Urinary bladder (tissue), 4 donors: ENCODE measurements around the gene PSEN2. TPM values are rescaled to one million over a fixed set of nuclear protein-coding genes. Genes with fewer than 3 reads are reported as not detected.

Experiments
- DNase-seq: peaks from one replicate; pipeline ENCODE4 v3.0.0-alpha.2; 2015; ENCODE audit errors: extremely low spot score
- H3K27ac ChIP-seq: one replicate; pipeline ENCODE4 v1.5.1; 2013; ENCODE audit warnings: low read depth, mild to moderate bottlenecking, moderate library complexity
- H3K36me3 ChIP-seq: one replicate; pipeline ENCODE4 v1.6.1; 2013; ENCODE audit warnings: mild to moderate bottlenecking, moderate library complexity; ENCODE audit not compliant: insufficient read depth
- H3K4me1 ChIP-seq: one replicate; pipeline ENCODE4 v1.6.1; 2013; ENCODE audit warnings: mild to moderate bottlenecking, moderate library complexity; ENCODE audit not compliant: insufficient read depth
- H3K4me3 ChIP-seq: one replicate; pipeline ENCODE4 v1.5.1; 2013; ENCODE audit warnings: low read depth, low read length
- WGBS: extraction: QIAGEN DNeasy Blood & Tissue Kit; methylation state at CpG from one replicate; pipeline ENCODE4 v1.1.7; 2013; 5-methylcytosine and 5-hydroxymethylcytosine counted together
- polyA plus RNA-seq: library from polyadenylated mRNA; stranded (reverse); fragments of 200-250 nt; gene quantifications from one replicate; pipeline ENCODE4 v1.2.3, GENCODE V29; 2013
- total RNA-seq: library from RNA; depleted of rRNA; stranded (reverse); fragments of >200 nt; gene quantifications from one replicate; pipeline ENCODE4 v1.2.3, GENCODE V29; 2014
- donor health status: healthy with polysubstance abuse.
- donor health status: healthy.

Gene PSEN2
- total and polyA plus RNA-seq, 2 donors = 15.1 to 23.8 TPM

GRCh38 chr1:226884966-226885820 lies 14.8 kb downstream of the PSEN2 start:
- Histone ChIP-seq H3K4me3 (no peak overlapping the region), H3K27ac (no peak overlapping the region), H3K4me1 (no peaks in the 10 kb centered on the region), H3K36me3 (no peaks in the 10 kb centered on the region)
- no peak for DNase-seq
- WGBS = 80% methylated on average over 20 of the region's 20 CpGs

GRCh38 chr1:226886122-226886901 lies 15.9 kb downstream of the PSEN2 start:
- no peaks in the 10 kb centered on the region for H3K36me3 ChIP-seq
- 70% methylated on average over 9 of the region's 9 CpGs for WGBS
- no peaks in the 10 kb centered on the region for H3K4me1 ChIP-seq
- no peak overlapping the region for H3K4me3 ChIP-seq
- H3K27ac ChIP-seq = no peak overlapping the region
- DNase-seq = no peak

GRCh38 chr1:226887006-226887405 lies 16.6 kb downstream of the PSEN2 start:
- no peak for DNase-seq
- 96% methylated on average over 6 of the region's 6 CpGs for WGBS
- H3K36me3 ChIP-seq = no peaks in the 10 kb centered on the region
- H3K27ac ChIP-seq = no peak overlapping the region
- no peaks in the 10 kb centered on the region for H3K4me1 ChIP-seq
- H3K4me3 ChIP-seq = no peak overlapping the region

- 97% methylated on average over 8 of the region's 8 CpGs for WGBS
- no peaks in the 10 kb centered on the region for H3K36me3 ChIP-seq
Measured at GRCh38 chr1:226888021-226888420, 17.6 kb downstream of the PSEN2 start.

GRCh38 chr1:226888816-226889215 lies 18.4 kb downstream of the PSEN2 start:
- H3K36me3 ChIP-seq = no peaks in the 10 kb centered on the region

More at GRCh38 chr1:226888021-226888420, 17.6 kb downstream of the PSEN2 start:
- DNase-seq = no peak
- H3K27ac ChIP-seq = no peak overlapping the region
- H3K4me3 ChIP-seq = no peak overlapping the region
- H3K4me1 ChIP-seq = no peaks in the 10 kb centered on the region

GRCh38 chr1:226889616-226890330 lies 19.4 kb downstream of the PSEN2 start:
- Histone ChIP-seq H3K4me1 (no peaks in the 10 kb centered on the region), H3K4me3 (no peak overlapping the region), H3K36me3 (no peaks in the 10 kb centered on the region), H3K27ac (no peak overlapping the region)
- DNase-seq = no peak
- WGBS = 92% methylated on average over 12 of the region's 12 CpGs

More at GRCh38 chr1:226888816-226889215, 18.4 kb downstream of the PSEN2 start:
- no peak overlapping the region for H3K27ac ChIP-seq
- 97% methylated on average over 8 of the region's 8 CpGs for WGBS
- no peak for DNase-seq
- H3K4me3 ChIP-seq = no peak overlapping the region
- H3K4me1 ChIP-seq = no peaks in the 10 kb centered on the region

GRCh38 chr1:226890331-226891108 lies 20.1 kb downstream of the PSEN2 start:
- no peaks in the 10 kb centered on the region for H3K4me1 ChIP-seq
- WGBS = 89% methylated on average over 22 of the region's 22 CpGs
- H3K36me3 ChIP-seq = no peaks in the 10 kb centered on the region
- DNase-seq = no peak
- no peak overlapping the region for H3K27ac ChIP-seq
- no peak overlapping the region for H3K4me3 ChIP-seq

GRCh38 chr1:226891346-226891745 lies 20.9 kb downstream of the PSEN2 start:
- H3K4me3 ChIP-seq = no peak overlapping the region
- no peak for DNase-seq
- WGBS = 94% methylated on average over 11 of the region's 11 CpGs
- no peaks in the 10 kb centered on the region for H3K4me1 ChIP-seq
- no peaks in the 10 kb centered on the region for H3K36me3 ChIP-seq
- no peak overlapping the region for H3K27ac ChIP-seq

GRCh38 chr1:226891846-226892523 lies 21.6 kb downstream of the PSEN2 start:
- no peak overlapping the region for H3K27ac ChIP-seq
- 86% methylated on average over 17 of the region's 17 CpGs for WGBS
- H3K4me3 ChIP-seq = no peak overlapping the region
- H3K4me1 ChIP-seq = no peaks in the 10 kb centered on the region
- DNase-seq = no peak
- H3K36me3 ChIP-seq = no peaks in the 10 kb centered on the region

GRCh38 chr1:226892524-226892875 lies 22.1 kb downstream of the PSEN2 start:
- DNase-seq = no peak
- no peak overlapping the region for H3K27ac ChIP-seq
- WGBS = 80% methylated on average over 8 of the region's 8 CpGs
- H3K4me1 ChIP-seq = no peaks in the 10 kb centered on the region
- no peaks in the 10 kb centered on the region for H3K36me3 ChIP-seq
- no peak overlapping the region for H3K4me3 ChIP-seq

- WGBS = 94% methylated on average over 13 of the region's 13 CpGs
- Histone ChIP-seq H3K4me3 (no peak overlapping the region), H3K4me1 (no peaks in the 10 kb centered on the region), H3K27ac (no peak overlapping the region), H3K36me3 (no peaks in the 10 kb centered on the region)
- no peak for DNase-seq
Measured at GRCh38 chr1:226893936-226894335, 23.5 kb downstream of the PSEN2 start.

GRCh38 chr1:226894826-226895225 lies 24.4 kb downstream of the PSEN2 start:
- DNase-seq = no peak
- Histone ChIP-seq H3K4me3 (no peak overlapping the region), H3K36me3 (no peaks in the 10 kb centered on the region), H3K4me1 (no peaks in the 10 kb centered on the region), H3K27ac (no peak overlapping the region)
- WGBS = 91% methylated on average over 3 of the region's 3 CpGs
